ENCODE results near the gene LRRC47.

DNA sequence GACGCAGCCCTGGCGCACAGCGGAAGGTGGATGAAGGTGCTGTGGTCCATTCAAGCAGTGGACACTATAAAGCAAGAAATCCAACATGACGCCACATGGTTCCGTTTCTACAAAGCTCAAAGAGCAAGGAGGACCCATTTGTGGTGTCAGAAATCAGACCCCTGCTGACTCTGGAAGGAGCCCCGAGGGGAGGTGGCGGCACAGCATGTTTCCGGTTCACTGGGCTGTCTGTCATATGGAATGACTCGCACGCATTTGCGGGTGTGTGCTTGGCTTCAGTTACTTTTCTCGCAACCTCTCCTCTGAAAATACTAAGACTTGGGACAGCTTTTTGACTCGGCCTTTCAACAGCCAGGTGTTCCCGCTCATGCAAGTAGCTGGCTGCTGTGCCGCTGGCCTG lies 29.1 kb upstream of the LRRC47 start:
- TF ChIP-seq EZH2 (IDR thresholded peaks at IDR 0.05) (no peak), POLR2AphosphoS5 (IDR thresholded peaks at IDR 0.05; ENCODE audit: borderline replicate concordance, low read depth, low read length) (no peak)
